HG02973 (cell line): ENCODE measurements around the gene KLF4.
"Not testable (repeated sequence)": the region's sequence is repeated elsewhere in the genome, so short reads cannot be mapped to it uniquely, and the experiment has no call there.

ENCODE experiments used
- ATAC-seq: cut with Tn5 transposase; IDR thresholded peaks from one replicate; pipeline ENCODE4 v1.9.1; 2021; ENCODE audit warnings: moderate library complexity; ENCODE audit not compliant: unreplicated experiment

The KLF4 gene

DNA sequence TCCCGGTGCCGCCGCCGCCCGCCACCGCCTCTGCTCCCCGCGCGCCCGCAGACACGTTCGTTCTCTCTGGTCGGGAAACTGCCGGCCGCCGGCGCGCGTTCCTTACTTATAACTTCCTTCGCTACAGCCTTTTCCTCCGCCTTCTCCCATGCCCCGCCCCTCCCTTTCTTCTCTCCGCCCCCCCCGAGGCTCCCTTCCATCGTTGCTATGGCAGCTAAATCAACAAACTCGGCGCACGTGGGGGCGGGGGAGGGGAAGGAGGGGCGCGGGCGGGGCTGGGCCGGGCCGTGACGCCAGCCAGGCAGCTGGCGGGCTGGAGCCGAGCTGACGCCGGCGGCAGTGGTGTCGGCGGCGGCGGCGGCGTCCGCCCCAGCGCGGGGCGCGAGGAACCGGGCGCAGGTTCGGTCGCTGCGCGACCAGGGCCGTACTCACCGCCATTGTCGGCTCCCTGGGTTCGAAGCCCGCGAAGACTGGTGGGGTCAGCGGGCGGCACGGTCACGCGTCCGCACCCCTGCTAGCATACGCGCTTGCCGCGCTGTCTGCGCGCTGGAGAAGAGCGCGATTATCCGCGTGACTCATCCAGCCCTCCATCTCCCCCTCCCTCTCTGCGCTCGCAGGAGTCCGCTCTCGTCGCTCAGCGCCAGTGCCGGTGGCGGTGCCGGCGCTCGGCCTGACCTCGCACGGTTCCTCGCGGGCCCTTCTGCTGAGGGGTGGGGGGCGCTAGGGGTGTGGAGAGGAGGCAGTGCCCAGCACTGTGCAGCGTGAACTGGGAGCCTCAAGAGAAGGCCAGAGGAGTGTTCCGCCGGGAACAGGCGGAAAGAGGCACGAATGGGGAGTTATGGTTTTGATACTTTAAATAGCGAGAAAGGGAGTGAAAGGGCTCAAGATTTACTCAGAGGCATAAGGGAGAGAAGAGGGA lies at the start of gene KLF4:
Gene KLF4, minus strand, starts transcription at position 83 of the 919 bp plus-strand sequence. CDS start 597 bp downstream, outside the sequence.
- ATAC-seq: peak; percentile 72

DNA sequence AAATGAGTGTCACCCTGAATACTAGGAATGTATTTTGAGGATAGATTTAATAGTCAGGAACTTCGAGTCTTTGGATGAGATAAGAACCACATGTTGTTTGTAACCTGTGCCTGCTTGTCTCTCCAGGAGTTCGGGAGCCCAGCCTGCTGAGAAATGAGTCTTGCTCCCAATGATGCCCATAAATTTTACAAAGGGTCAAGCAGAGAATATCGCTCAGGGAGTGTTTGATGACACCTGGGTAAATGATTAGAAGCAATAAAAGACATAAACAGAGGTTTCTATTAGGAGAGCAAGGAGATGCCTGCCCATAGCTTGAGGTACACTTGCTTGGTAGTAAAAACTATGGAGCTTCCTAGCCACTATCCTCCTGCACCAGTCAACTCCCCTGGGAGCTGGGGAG lies 46.9 kb upstream of the KLF4 start:
- no peak for ATAC-seq

DNA sequence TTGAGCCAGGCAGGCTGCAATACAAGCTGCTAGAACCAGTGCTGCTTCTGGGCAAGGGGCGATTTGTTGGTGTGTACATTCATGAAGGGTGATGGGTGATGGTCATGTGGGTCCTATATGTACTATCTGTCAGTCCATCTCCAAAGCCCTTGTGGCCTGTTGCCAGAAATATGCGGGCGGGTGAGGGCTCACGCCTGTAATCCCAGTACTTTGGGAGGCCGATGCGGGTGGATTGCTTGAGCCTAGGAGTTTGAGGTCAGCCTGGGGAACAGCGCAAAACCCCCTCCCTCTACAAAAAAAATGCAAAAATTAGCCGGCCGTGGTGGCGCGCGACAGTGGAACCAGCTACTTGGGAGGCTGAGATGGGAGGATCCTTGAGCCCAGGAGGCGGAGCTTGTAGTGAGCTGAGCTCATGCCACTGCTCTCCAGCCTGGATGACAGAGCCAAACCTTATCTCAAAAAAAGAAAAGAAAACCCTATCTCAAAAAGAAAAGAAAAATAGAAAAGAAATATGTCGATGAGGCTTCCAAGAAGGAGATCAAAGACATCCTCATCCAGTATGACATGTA lies 45.0 kb upstream of the KLF4 start:
- ATAC-seq: no peak

DNA sequence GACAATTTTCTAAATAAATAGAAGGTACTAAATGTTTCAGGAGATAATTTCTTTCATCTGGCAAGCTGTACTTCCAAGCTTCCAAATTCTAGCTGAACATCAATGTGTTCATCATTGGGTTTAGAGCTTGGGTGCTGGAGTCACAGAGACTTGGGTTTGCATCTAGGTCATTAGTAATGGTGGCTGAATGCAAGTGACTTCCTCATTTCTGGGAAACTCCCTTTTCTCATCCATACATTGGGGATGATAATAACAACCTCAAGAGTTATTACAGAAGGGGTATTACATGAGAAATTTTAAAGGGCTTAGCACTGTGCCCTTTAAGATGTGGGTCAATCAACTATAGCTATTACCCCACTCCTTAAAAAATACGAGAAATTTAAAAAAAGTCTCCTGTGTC lies 41.1 kb upstream of the KLF4 start:
- ATAC-seq: no peak

DNA sequence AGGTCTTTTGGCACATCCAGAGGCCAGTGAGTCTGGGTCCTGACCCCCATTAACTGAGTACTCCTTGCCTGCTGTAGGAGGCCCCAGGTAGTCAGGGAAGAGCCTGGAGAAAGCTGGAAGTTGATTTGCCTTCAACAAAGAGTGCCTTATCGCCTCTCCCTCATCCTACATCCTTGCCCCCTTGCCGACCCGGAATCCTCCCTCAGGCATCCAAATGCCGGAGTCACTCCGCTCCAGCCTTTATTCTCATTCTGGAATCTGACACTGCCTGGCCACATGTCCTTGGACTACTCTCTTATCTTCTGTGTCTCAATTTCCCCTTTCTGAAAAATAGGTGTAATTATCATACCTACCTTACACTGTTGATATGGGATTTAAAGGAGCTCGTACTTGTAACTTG lies 39.1 kb upstream of the KLF4 start:
- no peak for ATAC-seq

DNA sequence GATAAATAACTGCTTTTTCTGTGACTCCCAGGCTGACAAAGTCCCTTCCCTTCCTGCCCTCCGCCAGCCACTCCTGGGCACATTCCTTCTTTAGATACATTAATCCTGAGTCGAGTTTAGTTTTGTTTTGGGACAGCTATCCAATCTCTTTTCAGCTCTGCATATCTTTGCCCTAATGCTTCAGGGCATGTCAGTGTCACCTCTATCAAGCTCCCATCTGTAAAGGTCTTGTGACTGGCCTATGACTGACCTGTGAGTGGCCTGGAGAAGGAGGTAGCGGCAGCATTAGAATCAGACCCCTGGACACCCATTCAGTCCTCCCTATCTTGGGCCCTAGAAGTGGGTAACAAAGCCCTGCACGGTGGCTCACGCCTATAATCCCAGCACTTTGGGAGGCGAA lies 34.0 kb upstream of the KLF4 start:
- no peak for ATAC-seq

DNA sequence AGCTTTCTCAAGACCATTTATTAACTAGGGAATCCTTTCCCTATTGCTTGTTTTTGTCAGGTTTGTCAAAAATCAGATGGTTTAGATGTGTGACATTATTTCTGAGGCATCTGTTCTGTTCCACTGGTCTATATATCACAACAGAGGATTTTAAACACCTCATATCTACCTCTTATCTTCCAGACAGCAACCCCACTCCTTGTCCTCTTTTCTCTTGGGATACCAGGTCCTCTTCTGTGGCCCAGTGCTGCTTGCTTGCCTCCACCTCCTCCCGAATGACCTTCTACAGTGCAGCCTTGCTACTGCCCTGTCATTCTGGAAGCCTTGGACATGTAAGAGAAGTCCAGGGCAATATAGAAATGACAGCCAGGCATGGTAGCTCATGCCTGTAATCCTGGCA lies 30.6 kb upstream of the KLF4 start:
- ATAC-seq: no peak

DNA sequence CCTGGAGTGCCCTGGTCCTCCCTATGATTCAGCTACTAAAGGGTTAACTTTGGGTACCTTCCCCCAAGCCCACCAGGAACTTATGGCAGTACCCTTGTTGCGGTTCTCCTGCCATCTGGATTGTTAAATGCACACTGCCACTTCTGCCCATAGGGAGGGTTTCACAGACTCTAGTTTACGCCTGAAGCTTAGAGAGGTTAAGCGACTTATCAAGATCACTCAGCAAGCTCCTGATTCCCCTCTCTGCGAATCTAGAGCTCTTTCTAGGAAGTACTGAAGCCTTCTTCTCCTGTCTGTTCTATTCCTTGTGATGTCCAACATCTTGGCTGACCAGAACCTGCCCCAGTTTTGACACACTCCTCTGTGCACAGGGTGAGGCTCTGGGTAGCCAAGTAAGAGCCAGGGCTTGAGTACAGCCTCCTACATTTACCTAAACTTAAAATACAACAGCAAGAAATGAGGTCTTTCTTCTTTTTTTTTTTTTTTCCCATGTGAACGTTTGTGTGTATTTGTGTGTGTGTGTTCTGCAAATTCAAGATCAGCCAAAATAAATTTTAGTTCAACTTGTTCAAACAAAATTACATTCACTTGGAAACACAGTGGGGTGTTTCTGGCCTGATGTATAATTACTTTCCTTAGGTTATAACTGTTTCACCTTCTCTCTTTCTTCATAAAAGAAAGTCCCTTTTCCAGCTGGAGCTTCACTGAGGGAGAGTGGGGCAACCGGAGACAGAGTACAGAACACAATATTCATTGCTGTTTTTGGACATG lies 28.7 kb upstream of the KLF4 start:
- no peak for ATAC-seq

DNA sequence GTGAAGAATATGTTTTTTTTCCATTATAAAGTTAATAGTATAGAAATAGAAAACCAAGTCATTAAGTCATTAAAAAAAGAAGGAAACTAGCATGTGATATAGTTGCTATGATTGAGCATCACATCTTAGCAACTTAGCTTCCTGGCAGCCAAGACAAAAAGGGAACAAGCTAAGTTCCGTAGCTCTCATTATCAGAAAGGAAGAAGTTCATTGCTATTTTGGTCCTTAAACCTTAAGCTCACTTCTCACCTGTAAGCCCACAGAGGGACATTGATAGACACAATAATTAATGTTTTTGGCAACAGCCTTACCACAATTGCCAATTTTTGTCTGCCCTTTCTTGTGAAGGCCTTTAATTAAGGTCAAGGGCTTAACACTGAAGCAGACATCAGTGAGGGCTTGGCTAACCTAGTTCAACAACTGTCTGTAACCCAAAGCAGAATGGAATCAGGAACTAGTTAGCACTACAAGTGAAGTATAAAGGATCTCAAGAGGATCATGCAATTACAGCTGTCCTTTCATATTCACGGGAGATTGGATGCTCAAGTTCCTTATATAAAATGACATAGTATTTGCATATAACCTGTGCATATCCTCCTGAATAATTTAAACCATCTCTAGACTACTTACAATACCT lies 24.0 kb upstream of the KLF4 start:
- ATAC-seq: no peak

DNA sequence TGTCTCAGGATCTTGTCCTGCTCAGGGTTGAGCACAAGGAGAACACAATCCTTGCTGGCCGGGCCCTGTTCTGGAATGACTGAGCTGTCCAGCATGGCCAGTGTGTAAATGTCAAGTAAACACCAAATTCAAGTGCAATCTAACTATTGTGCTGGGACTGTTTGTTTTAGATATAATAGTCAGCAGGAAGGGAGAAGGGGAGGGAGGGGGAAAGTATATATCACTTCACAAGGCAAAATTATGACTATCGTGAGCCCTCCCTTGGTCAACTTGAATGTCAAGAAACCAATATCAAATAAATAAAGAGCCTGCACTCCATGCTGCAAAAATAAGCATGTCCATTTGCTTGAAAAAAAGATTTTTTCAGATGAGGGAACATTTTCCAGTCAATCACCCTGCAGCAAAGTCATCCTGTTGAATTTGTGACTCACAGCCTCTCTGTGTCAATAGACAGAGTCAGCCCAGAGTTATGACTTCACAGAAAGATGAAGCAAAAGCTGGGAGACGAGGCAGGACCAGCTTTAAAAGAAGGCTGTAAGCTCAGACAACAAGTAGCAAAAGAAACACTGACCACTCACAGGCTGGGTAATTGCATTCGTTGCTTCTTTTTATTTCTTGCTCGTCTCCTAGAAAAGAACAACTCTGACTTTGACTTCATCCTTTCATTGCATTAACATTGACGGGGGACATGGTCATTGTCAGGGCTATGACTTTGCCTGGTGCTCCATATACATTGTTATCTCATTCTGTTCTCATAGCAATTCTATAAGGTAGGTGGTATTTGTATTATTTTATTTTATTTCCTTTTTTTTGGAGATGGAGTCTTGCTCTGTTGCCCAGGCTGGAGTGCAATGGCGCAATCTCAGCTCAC lies 15.3 kb upstream of the KLF4 start:
- ATAC-seq: no peak

DNA sequence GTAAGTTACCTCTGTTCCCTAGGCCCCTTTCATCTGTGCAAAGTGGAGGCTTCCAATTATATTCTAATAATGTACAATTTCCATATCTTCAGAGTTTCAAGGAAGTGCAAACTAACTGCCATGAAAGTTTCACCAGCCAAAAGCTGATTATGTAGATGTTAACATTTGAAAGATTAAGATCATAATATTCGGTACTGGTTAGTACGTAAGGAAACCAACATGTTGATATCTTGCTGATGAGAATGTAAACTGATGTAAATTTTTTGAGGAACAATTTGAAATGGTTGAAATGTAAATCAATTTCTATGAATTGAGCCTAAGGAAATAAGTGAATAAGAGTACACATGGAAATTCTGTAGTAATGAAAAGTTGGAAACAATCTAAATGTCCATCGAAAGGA lies 12.9 kb upstream of the KLF4 start:
- no peak for ATAC-seq

DNA sequence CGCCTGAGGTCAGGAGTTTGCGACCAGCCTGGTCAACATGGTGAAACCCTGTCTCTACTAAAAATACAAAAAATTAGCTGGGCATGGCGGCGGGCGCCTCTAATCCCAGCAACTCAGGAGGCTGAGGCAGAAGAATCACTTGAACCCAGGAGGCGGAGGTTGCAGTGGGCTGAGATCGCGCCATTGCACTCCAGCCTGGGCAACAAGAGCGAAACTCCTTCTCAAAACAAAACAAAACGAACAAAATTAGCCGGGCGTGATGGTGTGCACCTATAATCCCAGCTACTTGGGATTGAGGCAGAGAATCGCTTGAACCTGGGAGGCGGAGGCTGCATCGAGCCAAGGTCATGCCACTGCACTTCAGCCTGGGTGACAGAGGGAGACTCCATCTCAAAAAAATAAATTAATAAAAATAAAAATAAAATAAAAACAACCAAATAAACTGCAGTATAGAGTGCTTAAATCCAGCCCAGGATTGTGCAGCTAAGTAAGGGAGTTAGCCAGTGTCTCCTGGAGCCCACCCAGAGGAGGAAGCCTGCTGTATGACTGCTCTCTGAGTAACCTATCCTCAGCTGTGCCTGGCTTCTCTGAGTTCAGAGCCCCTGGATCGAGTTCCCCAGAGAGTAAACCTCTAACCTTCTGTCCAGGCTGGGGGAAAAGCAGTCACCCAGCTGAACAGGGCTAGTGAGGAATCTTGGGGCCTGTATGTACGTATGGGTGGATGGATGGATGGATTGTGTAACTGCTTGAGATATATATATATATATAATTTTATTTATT lies 11.0 kb upstream of the KLF4 start:
- not testable (repeated sequence) for ATAC-seq

DNA sequence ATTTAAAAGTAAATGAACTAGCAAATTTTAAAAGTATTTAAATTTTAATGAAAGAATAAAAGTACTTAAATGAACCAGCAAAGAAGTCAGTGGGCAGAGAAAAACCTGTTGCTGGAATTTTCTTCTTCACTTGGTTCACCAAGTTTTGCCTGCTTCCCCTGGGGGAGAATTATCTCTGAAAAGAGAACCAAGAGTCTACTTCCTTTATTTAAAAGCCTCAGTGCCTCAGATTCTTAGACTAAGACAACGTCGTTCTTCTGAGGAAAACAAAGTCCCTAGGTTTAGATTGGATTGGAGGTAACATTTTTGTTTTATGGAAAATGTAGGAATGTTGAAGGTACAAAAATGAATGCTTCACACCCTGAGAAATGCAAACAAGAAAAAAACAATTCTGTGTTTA lies 7.4 kb upstream of the KLF4 start:
- ATAC-seq: no peak

DNA sequence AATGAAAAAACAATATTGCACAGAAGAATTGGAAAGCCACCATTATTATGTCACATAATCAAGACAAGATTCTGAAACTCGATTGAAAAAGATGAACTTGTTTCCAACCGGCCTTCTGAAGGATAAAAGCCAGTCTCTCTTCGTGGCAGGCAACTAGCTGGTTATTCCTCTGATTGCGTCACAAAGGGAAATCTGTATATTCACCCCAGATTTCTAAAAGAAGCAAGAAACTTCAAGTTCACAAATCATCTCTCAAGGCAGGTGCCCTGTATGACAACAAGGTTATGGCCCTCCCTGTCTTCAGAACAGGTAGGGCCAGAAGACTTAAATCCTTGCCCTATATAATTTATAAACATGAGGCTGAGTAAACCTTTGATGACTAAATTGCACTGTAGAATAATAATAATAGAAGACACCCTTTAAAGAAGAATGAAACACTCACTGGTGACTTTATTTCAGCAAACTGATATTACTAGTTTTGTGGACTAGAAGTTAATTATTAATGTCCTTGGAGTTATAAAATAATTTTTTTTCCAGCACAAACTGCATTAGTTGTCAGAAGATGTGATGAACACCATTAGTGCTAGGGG lies 2.9 kb upstream of the KLF4 start:
- no peak for ATAC-seq

DNA sequence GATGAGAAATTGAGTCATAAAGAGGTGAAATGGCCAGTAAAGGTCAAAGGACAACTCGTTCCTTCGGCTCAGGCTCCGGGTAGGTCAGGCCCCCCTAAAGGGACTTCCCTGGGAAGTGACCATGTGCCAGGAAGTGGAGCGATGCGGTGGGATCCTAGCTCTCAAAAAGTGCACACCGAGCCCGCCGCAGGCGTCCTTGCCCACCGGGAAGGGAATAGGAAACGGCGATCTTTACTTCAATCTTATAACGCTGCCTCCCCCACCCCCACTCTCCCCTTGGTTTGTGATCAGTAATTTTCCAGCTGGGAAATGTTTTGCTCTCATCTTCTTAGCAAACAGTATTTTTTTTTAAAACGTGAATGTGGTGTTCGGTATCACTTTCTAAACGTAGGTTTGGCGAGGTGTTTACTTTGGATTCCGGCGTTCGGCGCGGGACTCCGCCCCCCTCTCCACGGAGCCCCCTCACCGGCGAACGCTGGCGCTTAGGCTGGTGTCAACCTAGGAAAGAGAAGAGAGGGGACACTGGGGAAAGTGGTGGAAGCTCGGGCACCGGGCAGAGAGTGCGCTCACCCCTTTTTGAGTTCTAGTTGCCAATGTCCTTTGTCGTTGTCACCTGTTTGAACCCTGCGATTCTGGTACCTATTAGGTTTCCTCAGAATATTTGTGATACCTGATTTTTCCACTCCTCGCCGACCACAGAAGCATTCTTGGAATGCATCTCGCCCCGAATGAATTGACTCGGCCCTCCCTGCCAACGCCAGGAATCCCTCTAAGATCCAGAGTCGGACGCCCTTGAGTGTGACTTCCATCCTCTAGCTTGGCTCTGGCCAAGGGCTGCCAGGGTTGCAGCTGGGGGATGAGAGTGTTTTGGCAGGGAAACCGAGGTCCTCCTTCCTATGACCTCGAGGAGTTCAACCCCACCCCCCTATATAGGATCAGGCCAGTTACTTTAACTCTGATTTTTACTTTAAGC lies 1.8 kb upstream of the KLF4 start:
- ATAC-seq: no peak

DNA sequence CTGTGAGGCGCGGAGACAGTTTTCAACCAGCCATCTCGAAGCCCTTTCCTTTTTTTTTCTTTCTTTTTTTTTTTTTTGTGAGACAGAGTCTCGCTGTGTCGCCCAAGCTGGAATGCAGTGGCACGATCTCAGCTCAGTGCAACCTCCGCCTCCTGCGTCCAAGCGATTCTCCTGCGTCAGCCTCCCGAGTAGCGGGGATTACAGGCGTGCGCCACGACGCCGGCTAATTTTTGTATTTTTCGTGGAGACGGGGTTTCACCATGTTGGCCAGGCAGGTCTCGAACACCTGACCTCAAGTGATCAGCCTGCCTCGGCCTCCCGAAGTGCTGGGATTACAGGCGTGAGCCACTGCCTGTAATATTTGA lies 1.0 kb upstream of the KLF4 start:
- ATAC-seq: not testable (repeated sequence)

DNA sequence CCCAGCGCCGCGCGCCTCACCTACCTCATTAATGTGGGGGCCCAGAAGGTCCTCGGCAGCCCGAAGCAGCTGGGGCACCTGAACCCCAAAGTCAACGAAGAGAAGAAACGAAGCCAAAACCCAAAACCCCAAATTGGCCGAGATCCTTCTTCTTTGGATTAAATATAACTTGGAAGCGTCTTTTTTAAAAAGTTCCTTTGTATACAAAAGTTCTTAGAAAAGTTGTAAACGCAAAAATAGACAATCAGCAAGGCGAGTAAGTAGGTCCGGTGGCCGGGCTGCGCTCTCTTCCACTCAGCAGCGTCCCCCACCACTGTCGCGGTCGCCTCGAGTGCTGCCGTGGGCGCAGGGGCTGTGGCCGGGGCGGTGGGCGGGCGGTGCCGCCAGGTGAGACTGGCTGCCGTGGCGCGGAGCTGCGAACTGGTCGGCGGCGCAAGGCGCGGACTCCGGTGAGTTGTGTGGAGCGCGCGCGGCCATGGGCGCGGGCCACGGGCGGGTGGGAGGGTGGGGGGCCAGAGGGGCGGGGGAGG lies 360 bp downstream of the KLF4 start:
- ATAC-seq: peak; percentile 24
